HepG2 (cell line): ENCODE measurements around the gene C1QTNF12.

Experiments
- CTCF ChIP-seq: sonication (generic); formaldehyde crosslinking; IDR thresholded peaks from 2 replicates; pipeline ENCODE4 v1.5.0; 2020; ENCODE audit warnings: mild to moderate bottlenecking, missing genetic modification reagents, moderate library complexity
- EP300 ChIP-seq, 3 experiments: sonication (generic) in 1 of 3; formaldehyde crosslinking in 1 of 3; IDR thresholded peaks; 2 replicates each; pipeline versions ENCODE4 v1.5.1 to v1.6.1; 2011 to 2020; ENCODE audit warnings: low read depth in 2 of 3, low read length in 2 of 3, borderline replicate concordance in 1 of 3, improper control_type of control experiment in 1 of 3, mild to moderate bottlenecking in 1 of 3, missing genetic modification reagents in 1 of 3, moderate library complexity in 1 of 3
- FOXM1 ChIP-seq: sonication (generic); formaldehyde crosslinking; IDR thresholded peaks from 2 replicates; pipeline ENCODE4 v1.5.0; 2020; ENCODE audit warnings: missing genetic modification reagents
- SRF ChIP-seq: IDR thresholded peaks from 2 replicates; pipeline ENCODE4 v1.6.1; 2011; ENCODE audit warnings: mild to moderate bottlenecking, low read depth, low read length, moderate library complexity
- STAT6 ChIP-seq: sonication (generic); formaldehyde crosslinking; IDR thresholded peaks from 2 replicates; pipeline ENCODE4 v1.4.0; 2020; ENCODE audit warnings: missing genetic modification reagents, mild to moderate bottlenecking, borderline replicate concordance
- TBX3 ChIP-seq: fragments of 450-650 bp; IDR thresholded peaks from 2 replicates; pipeline ENCODE4 v1.6.1; 2017; ENCODE audit warnings: antibody characterized with exemption, mild to moderate bottlenecking, inconsistent platforms, borderline replicate concordance
- ZNF841 ChIP-seq: sonication (generic); formaldehyde crosslinking; IDR thresholded peaks from 2 replicates; pipeline ENCODE4 v1.8.1; 2023; ENCODE audit warnings: missing genetic modification reagents, borderline replicate concordance

GRCh38 chr1:1264026-1264425, 17.5 kb upstream of the C1QTNF12 start:
- TF ChIP-seq EP300 (IDR thresholded peaks at IDR 0.05; ENCODE audit: low read depth in 2 of 2, low read length in 2 of 2) (no peak), EP300 (CRISPR knock-in tag; IDR thresholded peaks at IDR 0.05; ENCODE audit: borderline replicate concordance) (no peak), STAT6 (CRISPR knock-in tag) (no peak), TBX3 (no peak), ZNF841 (no peak), FOXM1 (CRISPR knock-in tag) (no peak), CTCF (CRISPR knock-in tag) (no peak), SRF (no peak)
